ENCODE data around the gene XPR1. TPM values are rescaled to one million over a fixed set of nuclear protein-coding genes. Genes with fewer than 3 reads are reported as not detected.
"Not testable (repeated sequence)": the region's sequence is repeated elsewhere in the genome, so short reads cannot be mapped to it uniquely, and the experiment has no call there.

The XPR1 gene
- total and polyA plus RNA-seq, 7 donors = 3.7 to 19.1 (median 11.2) TPM

GRCh38 chr1:180786624-180787023, 154.8 kb downstream of the XPR1 start:
- H3K36me3 ChIP-seq (ENCODE audit: insufficient read depth in 1 of 2, low read depth in 1 of 2) = peaks cover 0 to 9% of the 10 kb centered on the region in 2 donors
- ATAC-seq (no peak), DNase-seq (no peak)
- no peaks in the 10 kb centered on the region for H3K9me3 ChIP-seq
- TF ChIP-seq CTCF (IDR thresholded peaks at IDR 0.05) = no peak
- H3K27ac ChIP-seq = no peak overlapping the region
- intact Hi-C loops (cut with DNase I) = no loop called here
- no peaks in the 10 kb centered on the region for H3K4me1 ChIP-seq
- H3K4me3 ChIP-seq = no peak overlapping the region
- WGBS, 3 donors = 89 to 95% (median 89%) methylated on average over 1 of the region's 1 CpG
- H3K27me3 ChIP-seq (ENCODE audit: insufficient read depth in 3 of 3, low read length in 2 of 3) = no peaks in the 10 kb centered on the region

- ATAC-seq = no peak
Observed at GRCh38 chr1:180787628-180788307, 155.9 kb downstream of the XPR1 start.

GRCh38 chr1:180789460-180789859, 157.6 kb downstream of the XPR1 start:
- no peak overlapping the region for H3K27ac ChIP-seq

More at GRCh38 chr1:180787628-180788307, 155.9 kb downstream of the XPR1 start:
- peaks cover 9% of the 10 kb centered on the region for H3K4me1 ChIP-seq
- no peak for DNase-seq
- no peaks in the 10 kb centered on the region for H3K9me3 ChIP-seq
- no peak overlapping the region for H3K27ac ChIP-seq
- WGBS, 3 donors = 86 to 96% (median 91%) methylated on average over 5 of the region's 5 CpGs
- no peak for TF ChIP-seq CTCF (IDR thresholded peaks at IDR 0.05)
- no peak overlapping the region for H3K4me3 ChIP-seq
- H3K36me3 ChIP-seq (ENCODE audit: insufficient read depth in 1 of 2, low read depth in 1 of 2) = peaks cover 0 to 9% of the 10 kb centered on the region in 2 donors
- no peaks in the 10 kb centered on the region for H3K27me3 ChIP-seq (ENCODE audit: insufficient read depth in 3 of 3, low read length in 2 of 3)
- intact Hi-C loops (cut with DNase I) = no loop called here

GRCh38 chr1:180791152-180791551, 159.3 kb downstream of the XPR1 start:
- intact Hi-C loops (cut with DNase I); H3K4me3 ChIP-seq; DNase-seq; H3K36me3 ChIP-seq (ENCODE audit: insufficient read depth in 1 of 2, low read depth in 1 of 2); H3K27ac ChIP-seq; ATAC-seq; H3K9me3 ChIP-seq; H3K27me3 ChIP-seq (ENCODE audit: insufficient read depth in 3 of 3, low read length in 2 of 3): not testable (repeated sequence)
- 95 to 100% (median 98%) methylated on average over 2 of the region's 2 CpGs for WGBS, 3 donors
- H3K4me1 ChIP-seq = peaks cover 28% of the 10 kb centered on the region

More at GRCh38 chr1:180789460-180789859, 157.6 kb downstream of the XPR1 start:
- TF ChIP-seq CTCF (IDR thresholded peaks at IDR 0.05) = no peak
- peaks cover 0 to 9% of the 10 kb centered on the region in 2 donors for H3K36me3 ChIP-seq (ENCODE audit: insufficient read depth in 1 of 2, low read depth in 1 of 2)
- H3K4me3 ChIP-seq = no peak overlapping the region
- ATAC-seq (no peak), DNase-seq (no peak)
- peaks cover 26% of the 10 kb centered on the region for H3K4me1 ChIP-seq
- no peaks in the 10 kb centered on the region for H3K27me3 ChIP-seq (ENCODE audit: insufficient read depth in 3 of 3, low read length in 2 of 3)
- intact Hi-C loops (cut with DNase I) = no loop called here
- H3K9me3 ChIP-seq = no peaks in the 10 kb centered on the region

- Histone ChIP-seq H3K27me3 (ENCODE audit: insufficient read depth in 3 of 3, low read length in 2 of 3) (no peaks in the 10 kb centered on the region), H3K4me1 (peaks cover 28% of the 10 kb centered on the region), H3K36me3 (ENCODE audit: insufficient read depth in 1 of 2, low read depth in 1 of 2) (peaks cover 0 to 9% of the 10 kb centered on the region in 2 donors), H3K4me3 (no peak overlapping the region), H3K9me3 (no peaks in the 10 kb centered on the region), H3K27ac (no peak overlapping the region)
- 24 to 59% (median 39%) methylated on average over 3 of the region's 3 CpGs for WGBS, 3 donors
- DNase-seq = no peak
- TF ChIP-seq CTCF (IDR thresholded peaks at IDR 0.05) = no peak
- intact Hi-C loops (cut with DNase I) = no loop called here
- peak in 3 of 4 donors; percentile 46 to 70 (median 48) for ATAC-seq
Observed at GRCh38 chr1:180791806-180792205, 160.0 kb downstream of the XPR1 start.

All from psoas muscle (tissue), 8 donors.